Kasumi-1 (cell line): ENCODE results near the gene TCAP.

ENCODE experiments used
- DNase-seq, 2 experiments: peaks; one replicate each; lab custom pipeline; 2025; lab: John Stamatoyannopoulos, UW

TCAP gene

GRCh38 chr17:39667262-39667944 lies 2.3 kb downstream of the TCAP start:
- no peak for DNase-seq

- peak; percentile 37 to 49 for DNase-seq
Measured at GRCh38 chr17:39667945-39668924, 3.1 kb downstream of the TCAP start, which contains the start of gene PNMT. TSS of gene PNMT (plus strand) at chr17:39668453. CDS start at chr17:39668476, 23 bp downstream.

DNA sequence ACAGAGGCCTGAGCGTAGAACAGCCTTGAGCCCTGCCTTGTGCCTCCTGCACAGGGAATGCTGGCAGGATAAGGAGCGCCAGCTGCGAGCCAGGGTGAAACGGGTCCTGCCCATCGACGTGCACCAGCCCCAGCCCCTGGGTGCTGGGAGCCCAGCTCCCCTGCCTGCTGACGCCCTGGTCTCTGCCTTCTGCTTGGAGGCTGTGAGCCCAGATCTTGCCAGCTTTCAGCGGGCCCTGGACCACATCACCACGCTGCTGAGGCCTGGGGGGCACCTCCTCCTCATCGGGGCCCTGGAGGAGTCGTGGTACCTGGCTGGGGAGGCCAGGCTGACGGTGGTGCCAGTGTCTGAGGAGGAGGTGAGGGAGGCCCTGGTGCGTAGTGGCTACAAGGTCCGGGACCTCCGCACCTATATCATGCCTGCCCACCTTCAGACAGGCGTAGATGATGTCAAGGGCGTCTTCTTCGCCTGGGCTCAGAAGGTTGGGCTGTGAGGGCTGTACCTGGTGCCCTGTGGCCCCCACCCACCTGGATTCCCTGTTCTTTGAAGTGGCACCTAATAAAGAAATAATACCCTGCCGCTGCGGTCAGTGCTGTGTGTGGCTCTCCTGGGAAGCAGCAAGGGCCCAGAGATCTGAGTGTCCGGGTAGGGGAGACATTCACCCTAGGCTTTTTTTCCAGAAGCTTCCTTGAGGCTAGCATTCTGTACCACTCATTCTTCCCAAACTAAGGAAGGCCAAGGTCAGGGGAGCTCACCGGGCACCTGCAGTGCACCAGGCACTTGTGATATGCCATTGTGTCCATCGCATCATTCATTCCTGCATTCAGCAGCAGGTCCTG lies 5.0 kb downstream of the TCAP start:
- no peak for DNase-seq

GRCh38 chr17:39670746-39671145 lies 5.6 kb downstream of the TCAP start:
- no peak for DNase-seq

GRCh38 chr17:39671651-39672521 lies 6.7 kb downstream of the TCAP start:
- DNase-seq: peak; percentile 19 to 42

DNA sequence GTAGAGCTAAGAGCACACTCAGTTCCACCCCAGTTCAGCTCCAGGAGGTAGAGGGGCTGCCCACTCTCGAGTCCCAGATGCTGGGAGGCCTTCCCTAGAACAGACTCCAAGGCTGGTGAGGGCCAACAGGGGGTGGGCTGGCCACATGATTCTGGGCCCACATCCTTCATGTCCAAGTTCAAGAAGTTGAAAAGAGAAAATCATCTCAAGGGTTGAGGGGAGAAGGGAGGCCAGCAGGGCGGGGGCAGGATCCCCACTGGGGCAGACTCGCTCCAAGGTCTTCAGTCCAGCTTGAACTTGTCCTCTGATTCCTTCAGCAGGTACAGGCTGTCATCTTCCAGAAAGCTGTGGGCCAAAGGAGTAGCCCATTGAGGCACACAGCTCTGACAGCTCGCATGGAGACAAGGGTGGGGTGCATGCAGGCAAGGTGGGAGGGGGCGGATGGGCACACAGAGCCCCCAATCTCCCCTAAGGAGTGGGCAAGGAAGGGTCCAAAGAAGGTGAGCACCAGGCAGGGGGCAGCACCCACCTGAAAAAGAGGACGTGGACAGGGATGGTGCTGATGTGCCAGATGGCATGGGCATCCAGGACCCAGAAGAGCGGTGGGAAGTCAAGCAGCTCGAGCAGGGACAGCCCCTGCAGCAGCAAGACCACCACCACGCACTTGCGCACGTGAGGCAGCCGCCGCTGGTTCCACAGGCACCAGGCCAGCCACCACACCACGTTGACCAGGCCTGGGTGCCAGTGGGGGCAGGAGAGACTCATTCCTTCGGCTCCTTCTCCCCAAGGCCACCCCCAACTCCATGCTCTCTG lies 7.6 kb downstream of the TCAP start:
- DNase-seq: no peak

- DNase-seq: no peak
Measured at GRCh38 chr17:39673335-39674081, 8.4 kb downstream of the TCAP start.

DNA sequence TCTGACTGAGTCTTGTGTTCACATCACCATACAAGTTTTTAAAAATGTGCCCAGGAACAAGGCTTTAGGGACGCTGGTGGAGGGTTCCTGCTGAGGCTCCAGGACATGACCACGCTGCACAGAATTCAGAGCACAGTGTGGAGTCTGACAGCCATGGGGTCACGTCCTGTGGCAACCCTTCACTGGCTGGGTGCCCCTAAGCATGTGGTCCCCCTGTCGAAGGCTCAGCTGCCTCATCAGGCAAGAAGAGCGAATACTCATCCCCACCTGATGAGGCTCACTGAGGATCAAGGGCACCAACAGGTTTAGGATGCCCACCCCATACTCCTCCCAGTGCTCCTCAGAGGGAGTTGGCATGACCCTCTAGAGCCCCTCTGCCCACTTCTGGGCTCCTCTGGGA lies 9.0 kb downstream of the TCAP start:
- DNase-seq: no peak

- no peak for DNase-seq
Measured at GRCh38 chr17:39674702-39675389, 9.7 kb downstream of the TCAP start.

GRCh38 chr17:39675390-39676082 lies 10.4 kb downstream of the TCAP start:
- no peak for DNase-seq

DNA sequence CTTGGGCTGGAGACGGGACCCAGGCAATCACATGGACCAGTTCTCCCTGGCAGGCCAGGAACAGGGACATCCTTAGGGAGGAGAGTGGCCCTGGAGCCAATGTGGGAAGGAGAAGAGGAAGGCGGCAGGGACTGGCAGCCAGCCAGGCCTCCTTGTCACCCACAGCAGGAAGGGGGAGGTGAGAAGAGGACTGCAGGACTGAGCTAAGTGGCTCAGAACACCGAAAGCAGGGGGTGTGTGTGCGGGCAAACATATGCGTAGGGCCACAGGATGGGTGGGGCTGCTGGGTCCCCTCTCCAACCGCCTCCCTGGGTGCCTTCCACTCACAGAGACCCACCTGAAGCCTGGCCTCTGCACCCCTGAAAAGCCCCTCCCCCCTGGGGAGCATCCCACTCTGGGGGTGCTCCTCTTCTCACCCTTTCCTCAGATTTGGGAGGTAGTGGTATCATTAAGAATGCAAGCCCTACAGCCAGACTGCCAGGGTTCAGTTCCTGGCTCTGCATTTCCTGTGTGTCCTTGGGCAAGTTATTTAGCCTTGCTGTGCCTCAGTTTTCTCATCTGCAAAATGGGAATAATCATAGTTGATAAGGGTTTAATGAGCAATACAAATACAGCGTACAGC lies 11.2 kb downstream of the TCAP start:
- DNase-seq: peak; percentile 62

DNA sequence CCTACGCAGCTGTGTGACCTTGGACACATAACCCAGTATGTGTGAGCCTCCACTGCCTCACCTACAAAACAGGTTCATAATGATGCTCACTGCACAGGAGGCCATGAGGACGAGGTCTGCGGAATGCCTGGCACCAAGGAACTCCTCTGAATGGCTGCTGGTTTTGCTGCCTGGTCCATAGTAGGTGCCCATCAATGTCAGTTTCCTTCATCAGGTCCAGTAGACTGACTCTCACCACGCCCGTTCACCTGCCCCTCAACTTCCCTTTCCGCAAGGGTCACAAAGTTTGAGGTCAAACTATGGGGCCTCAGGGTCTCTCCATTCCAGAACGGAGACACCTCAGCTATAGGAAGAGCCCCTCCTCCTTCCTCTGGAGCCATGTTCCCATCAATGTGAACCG lies 11.9 kb downstream of the TCAP start:
- DNase-seq: no peak

GRCh38 chr17:39677542-39678339 lies 12.6 kb downstream of the TCAP start:
- no peak for DNase-seq

- no peak for DNase-seq
Measured at GRCh38 chr17:39678340-39679116, 13.4 kb downstream of the TCAP start.

DNA sequence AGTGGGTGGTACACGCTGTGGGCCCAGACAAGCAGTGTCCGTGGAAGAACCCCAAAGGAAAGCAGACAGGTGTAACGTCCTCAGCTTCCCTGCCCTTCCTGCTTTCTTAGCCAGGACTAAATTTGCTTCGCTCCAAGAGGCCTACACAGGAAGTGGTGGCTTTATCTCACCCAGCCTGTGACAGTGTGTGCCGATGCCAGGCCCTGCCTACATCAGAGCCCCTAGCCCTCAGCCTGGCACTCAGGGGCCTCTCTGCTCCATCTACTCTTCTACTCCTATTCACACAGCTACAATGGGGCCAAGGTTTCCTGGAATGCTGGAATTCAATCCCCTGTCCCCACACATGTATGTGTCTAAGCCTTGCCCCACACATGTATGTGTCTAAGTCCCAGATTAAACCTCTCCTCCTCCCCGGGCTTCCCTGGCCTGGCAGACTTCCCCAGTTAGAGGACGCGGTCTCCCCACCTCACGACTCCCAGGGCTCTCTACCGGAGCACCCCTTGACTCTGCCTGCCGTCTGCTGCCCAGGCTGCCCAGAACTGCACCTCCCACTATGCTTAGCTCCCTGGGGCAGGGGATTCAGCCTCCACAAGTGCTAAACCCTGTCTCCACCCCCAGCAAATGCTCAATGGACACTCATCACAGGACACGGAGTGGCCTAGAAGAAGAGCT lies 14.5 kb downstream of the TCAP start:
- peak in 1 of 2 experiments; percentile 7 for DNase-seq
